Keratinocyte (primary cell): ENCODE measurements around the gene ING5. TPM values are rescaled to one million over a fixed set of nuclear protein-coding genes. Genes with fewer than 3 reads are reported as not detected.

Source experiments
- DNase-seq: peaks from one replicate; pipeline ENCODE4 v3.0.0-alpha.2; 2011; ENCODE audit warnings: low read depth, missing footprints, low spot score
- FAIRE-seq: peaks from 2 replicates; lab custom pipeline; 2011; peaks lifted over from hg19 to GRCh38; lab: Jason Lieb, UNC
- H2AFZ ChIP-seq: 2 replicates; pipeline ENCODE4 v1.6.0; 2012; ENCODE audit warnings: low read length, control low read depth, inconsistent platforms; ENCODE audit not compliant: control insufficient read depth
- H3K27ac ChIP-seq: 2 replicates; pipeline ENCODE4 v1.5.1; 2011; ENCODE audit warnings: low read length; ENCODE audit not compliant: control insufficient read depth, insufficient read depth
- H3K27me3 ChIP-seq: 3 replicates; pipeline ENCODE4 v1.6.0; 2011; ENCODE audit warnings: low read length; ENCODE audit not compliant: control insufficient read depth, insufficient read depth; ENCODE audit errors: extremely low read depth
- H3K36me3 ChIP-seq, 2 experiments: 2 replicates in 1 of 2; 3 replicates in 1 of 2; pipeline ENCODE4 v1.5.1; 2011; ENCODE audit warnings: low read length in 2 of 2, mild to moderate bottlenecking in 1 of 2; ENCODE audit not compliant: control insufficient read depth in 2 of 2, insufficient read depth in 2 of 2; ENCODE audit errors: extremely low read depth in 1 of 2
- H3K4me1 ChIP-seq: 3 replicates; pipeline ENCODE4 v1.5.1; 2011; ENCODE audit warnings: low read length; ENCODE audit not compliant: control insufficient read depth, insufficient read depth; ENCODE audit errors: extremely low read depth
- H3K4me2 ChIP-seq: 3 replicates; pipeline ENCODE4 v1.6.0; 2011; ENCODE audit warnings: low read depth, low read length; ENCODE audit not compliant: control insufficient read depth, insufficient read depth; ENCODE audit errors: extremely low read depth
- H3K4me3 ChIP-seq, 3 experiments: fragments of 200-600 bp in 1 of 3; sonication (generic) in 1 of 3; 2 replicates in 2 of 3; 3 replicates in 1 of 3; pipeline ENCODE4 v1.5.1; 2011 to 2016; ENCODE audit warnings: low read length in 3 of 3, mild to moderate bottlenecking in 3 of 3, control low read depth in 2 of 3, inconsistent platforms in 1 of 3, low read depth in 1 of 3, mixed read lengths in 1 of 3, mixed run types in 1 of 3, moderate library complexity in 1 of 3; ENCODE audit not compliant: control insufficient read depth in 2 of 3, insufficient read depth in 2 of 3; ENCODE audit errors: extremely low read depth in 1 of 3
- H3K79me2 ChIP-seq: 2 replicates; pipeline ENCODE4 v1.6.0; 2012; ENCODE audit warnings: low read length; ENCODE audit not compliant: control insufficient read depth, insufficient read depth
- H3K9ac ChIP-seq: 3 replicates; pipeline ENCODE4 v1.6.0; 2011; ENCODE audit warnings: low read length; ENCODE audit not compliant: control insufficient read depth, insufficient read depth; ENCODE audit errors: extremely low read depth
- H3K9me1 ChIP-seq: 3 replicates; pipeline ENCODE4 v1.6.0; 2011; ENCODE audit warnings: low read length; ENCODE audit not compliant: control insufficient read depth, insufficient read depth; ENCODE audit errors: extremely low read depth
- H3K9me3 ChIP-seq: 2 replicates; pipeline ENCODE4 v1.5.1; 2012; ENCODE audit warnings: low read depth, low read length; ENCODE audit not compliant: control insufficient read depth
- H4K20me1 ChIP-seq: 3 replicates; pipeline ENCODE4 v1.6.0; 2011; ENCODE audit warnings: low read length; ENCODE audit not compliant: control insufficient read depth, insufficient read depth; ENCODE audit errors: extremely low read depth
- EZH2 ChIP-seq: IDR thresholded peaks from one replicate; pipeline ENCODE4 v1.6.1; 2012; ENCODE audit warnings: inconsistent platforms, mild to moderate bottlenecking, low read length, moderate library complexity
- dilution Hi-C: fragments of 300-500 bp; cut with MboI; formaldehyde crosslinking; loops from one replicate; pipeline ENCODE4 v1.7.0; 2020; ENCODE audit warnings: low sequenced_read_pairs; ENCODE audit not compliant: extremely low pct_ligation_motif_present
- polyA plus RNA-seq, 5 experiments: library from polyadenylated mRNA; depleted of rRNA in 3 of 5; stranded (reverse) in 3 of 5; stranded (forward) in 1 of 5; unstranded in 1 of 5; fragments of >200 nt; gene quantifications; 1 replicate in 1 of 5; 2 replicates in 3 of 5; 3 replicates in 1 of 5; pipeline versions ENCODE4 v1.2.1 to v1.2.3, GENCODE V29; 2011 to 2012; ENCODE audit warnings: missing spikeins in 2 of 5, low read depth in 1 of 5, low replicate concordance in 1 of 5
- TF ChIP-seq, protein P1 (sequence below), 3 experiments: IDR thresholded peaks in 1 of 3; conservative IDR thresholded peaks in 1 of 3; optimal IDR thresholded peaks in 1 of 3; 2 replicates in 2 of 3; 3 replicates in 1 of 3; pipeline versions ENCODE3 to v1.5.1; 2011; ENCODE audit warnings: low read length in 3 of 3, mild to moderate bottlenecking in 3 of 3, moderate library complexity in 2 of 3, control low read depth in 1 of 3, inconsistent platforms in 1 of 3; ENCODE audit not compliant: insufficient read depth in 2 of 3; ENCODE audit errors: extremely low read depth in 1 of 3

ING5 gene
- polyA plus RNA-seq, 1 donor (not counting 4 experiments of a cell fraction or from before 2014, with no cell fraction given) = 19.1 TPM

- H3K9me3 ChIP-seq = no peaks in the 10 kb centered on the region
- no peaks in the 10 kb centered on the region for H4K20me1 ChIP-seq
- no peak overlapping the region for H3K27ac ChIP-seq
- no peak overlapping the region for H2AFZ ChIP-seq
- H3K27me3 ChIP-seq = no peaks in the 10 kb centered on the region
- dilution Hi-C loops = no loop called here
- H3K4me3 ChIP-seq = no peak overlapping the region
- H3K4me1 ChIP-seq = peaks cover 7% of the 10 kb centered on the region
- no peak for DNase-seq
- no peak overlapping the region for H3K4me2 ChIP-seq
- H3K9me1 ChIP-seq = peaks cover 2% of the 10 kb centered on the region
- TF ChIP-seq EZH2 = no peak
- TF ChIP-seq, protein P1, sequence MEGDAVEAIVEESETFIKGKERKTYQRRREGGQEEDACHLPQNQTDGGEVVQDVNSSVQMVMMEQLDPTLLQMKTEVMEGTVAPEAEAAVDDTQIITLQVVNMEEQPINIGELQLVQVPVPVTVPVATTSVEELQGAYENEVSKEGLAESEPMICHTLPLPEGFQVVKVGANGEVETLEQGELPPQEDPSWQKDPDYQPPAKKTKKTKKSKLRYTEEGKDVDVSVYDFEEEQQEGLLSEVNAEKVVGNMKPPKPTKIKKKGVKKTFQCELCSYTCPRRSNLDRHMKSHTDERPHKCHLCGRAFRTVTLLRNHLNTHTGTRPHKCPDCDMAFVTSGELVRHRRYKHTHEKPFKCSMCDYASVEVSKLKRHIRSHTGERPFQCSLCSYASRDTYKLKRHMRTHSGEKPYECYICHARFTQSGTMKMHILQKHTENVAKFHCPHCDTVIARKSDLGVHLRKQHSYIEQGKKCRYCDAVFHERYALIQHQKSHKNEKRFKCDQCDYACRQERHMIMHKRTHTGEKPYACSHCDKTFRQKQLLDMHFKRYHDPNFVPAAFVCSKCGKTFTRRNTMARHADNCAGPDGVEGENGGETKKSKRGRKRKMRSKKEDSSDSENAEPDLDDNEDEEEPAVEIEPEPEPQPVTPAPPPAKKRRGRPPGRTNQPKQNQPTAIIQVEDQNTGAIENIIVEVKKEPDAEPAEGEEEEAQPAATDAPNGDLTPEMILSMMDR (optimal IDR thresholded peaks at IDR 0.05 in 1 of 3, IDR thresholded peaks at IDR 0.05 in 1 of 3, conservative IDR thresholded peaks at IDR 0.05 in 1 of 3; ENCODE audit: extremely low read depth in 1 of 3, insufficient read depth in 2 of 3, low read length in 3 of 3) = no peak
- no peaks in the 10 kb centered on the region for H3K79me2 ChIP-seq
- H3K9ac ChIP-seq = no peak overlapping the region
- H3K36me3 ChIP-seq = peaks cover 0 to 2% of the 10 kb centered on the region in 2 experiments
- no peak for FAIRE-seq
Measured at GRCh38 chr2:241728627-241729026, 26.8 kb downstream of the ING5 start.

GRCh38 chr2:241729868-241730267 is 28.0 kb downstream of the ING5 start:
- Histone ChIP-seq H2AFZ (no peak overlapping the region), H3K27me3 (no peaks in the 10 kb centered on the region), H3K4me3 (no peak overlapping the region), H3K36me3 (no peaks in the 10 kb centered on the region), H4K20me1 (no peaks in the 10 kb centered on the region), H3K9ac (no peak overlapping the region), H3K9me1 (peaks cover 2% of the 10 kb centered on the region), H3K4me1 (peaks cover 13% of the 10 kb centered on the region), H3K9me3 (no peaks in the 10 kb centered on the region), H3K27ac (no peak overlapping the region), H3K4me2 (no peak overlapping the region), H3K79me2 (no peaks in the 10 kb centered on the region)
- TF ChIP-seq EZH2 = no peak
- TF ChIP-seq, protein P1 (optimal IDR thresholded peaks at IDR 0.05 in 1 of 3, IDR thresholded peaks at IDR 0.05 in 1 of 3, conservative IDR thresholded peaks at IDR 0.05 in 1 of 3; ENCODE audit: extremely low read depth in 1 of 3, insufficient read depth in 2 of 3, low read length in 3 of 3) = no peak
- FAIRE-seq (no peak), DNase-seq (no peak)
- dilution Hi-C loops = no loop called here
